AG10803 (cell line): Measurements from ENCODE around the gene PHYHD1.
A peak's percentile ranks its signal among the peaks of the same experiment; 100 is the strongest.

Experiments
- DNase-seq: peaks from one replicate; pipeline ENCODE4 v3.0.0; 2010; ENCODE audit warnings: low read depth
- H3K4me3 ChIP-seq: 2 replicates; pipeline ENCODE4 v1.5.1; 2011; ENCODE audit warnings: mild to moderate bottlenecking, low read length, control low read depth
- CTCF ChIP-seq: conservative IDR thresholded peaks from 2 replicates; pipeline ENCODE4 v1.5.1; 2011; ENCODE audit warnings: mild to moderate bottlenecking, low read length, control low read depth, inconsistent platforms

Gene PHYHD1

DNA sequence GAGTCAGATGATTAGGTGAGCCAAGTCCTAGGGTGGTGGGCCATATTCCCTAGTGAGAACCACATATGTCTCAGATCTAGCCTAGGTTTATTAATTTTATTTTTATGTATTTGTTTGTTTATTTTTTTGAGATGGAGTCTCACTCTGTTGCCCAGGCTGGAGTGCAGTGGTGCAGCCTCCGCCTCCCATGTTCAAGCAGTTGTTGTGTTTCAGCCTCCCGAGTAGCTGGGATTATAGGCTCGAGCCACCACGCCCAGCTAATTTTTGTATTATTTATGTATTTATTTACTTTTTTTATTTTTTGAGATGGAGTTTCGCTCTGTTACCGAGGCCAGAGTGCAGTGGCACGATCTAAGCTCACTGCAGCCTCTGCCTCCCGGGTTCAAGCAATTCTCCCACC is 62.8 kb downstream of the PHYHD1 start:
- no peak overlapping the region for H3K4me3 ChIP-seq
- DNase-seq, result no peak
- no peak for TF ChIP-seq CTCF

DNA sequence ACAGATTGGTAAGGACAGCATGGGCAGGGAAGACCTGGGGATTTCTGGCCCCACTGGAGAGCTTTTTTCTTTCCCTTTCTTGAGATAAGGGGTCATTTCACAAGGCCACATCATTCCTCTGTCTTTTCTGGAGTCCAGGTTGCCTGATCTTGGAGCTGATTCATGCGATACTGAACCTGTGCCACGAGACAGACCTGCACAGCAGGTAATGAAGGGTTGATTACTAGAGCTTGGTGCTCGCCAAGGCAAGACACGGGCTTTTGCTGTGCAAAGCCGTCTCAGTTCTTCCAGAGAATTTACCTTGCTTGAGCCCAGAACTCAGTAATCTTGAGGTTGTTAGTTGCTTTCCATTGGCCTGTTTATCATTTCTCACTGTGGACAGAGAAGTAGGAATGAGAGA is 65.9 kb downstream of the PHYHD1 start:
- no peak overlapping the region for H3K4me3 ChIP-seq
- no peak for TF ChIP-seq CTCF
- DNase-seq, result no peak

- peak overlapping the region; percentile 36 for H3K4me3 ChIP-seq
- peak; percentile 91 for DNase-seq
Observed at GRCh38 chr9:128987805-128988204, 67.0 kb downstream of the PHYHD1 start.

More at GRCh38 chr9:128987805-128988204, 67.0 kb downstream of the PHYHD1 start:
- peak; percentile 15; the same call in 1 of the 2 replicates for TF ChIP-seq CTCF
